OCI-LY1 (cell line): ENCODE results near the gene NDRG4.

Experiments
- H2AFZ ChIP-seq: fragments of 200-600 bp; sonication (generic), shearing (Covaris generic); 2 replicates; pipeline ENCODE4 v1.6.0; 2014; ENCODE audit warnings: antibody characterized with exemption, mild to moderate bottlenecking, low read length
- H3F3A ChIP-seq: fragments of 200-600 bp; sonication (generic), shearing (Covaris generic); 2 replicates; pipeline ENCODE4 v1.6.0; 2014; ENCODE audit warnings: mild to moderate bottlenecking, antibody characterized with exemption, low read length, moderate library complexity; ENCODE audit not compliant: insufficient read depth
- H3K27ac ChIP-seq: fragments of 200-600 bp; sonication (generic); 2 replicates; pipeline ENCODE4 v1.5.1; 2014; ENCODE audit warnings: low read length, mixed run types, mild to moderate bottlenecking, low read depth; ENCODE audit not compliant: poor library complexity, severe bottlenecking
- H3K27me3 ChIP-seq: fragments of 200-600 bp; sonication (generic); 2 replicates; pipeline ENCODE4 v1.6.0; 2014; ENCODE audit warnings: antibody characterized with exemption, mild to moderate bottlenecking, low read length, moderate library complexity; ENCODE audit not compliant: insufficient read depth
- H3K36me3 ChIP-seq: fragments of 200-600 bp; sonication (generic); 2 replicates; pipeline ENCODE4 v1.6.1; 2014; ENCODE audit warnings: mild to moderate bottlenecking, antibody characterized with exemption, low read length, moderate library complexity, mixed read lengths; ENCODE audit not compliant: insufficient read depth
- H3K4me1 ChIP-seq: fragments of 200-600 bp; sonication (generic); 2 replicates; pipeline ENCODE4 v1.5.1; 2014; ENCODE audit warnings: mild to moderate bottlenecking, low read length, moderate library complexity; ENCODE audit not compliant: insufficient read depth, severe bottlenecking
- H3K4me2 ChIP-seq: fragments of 200-600 bp; sonication (generic), shearing (Covaris generic); 2 replicates; pipeline ENCODE4 v1.6.1; 2014; ENCODE audit warnings: low read length
- H3K4me3 ChIP-seq: fragments of 200-600 bp; sonication (generic); 2 replicates; pipeline ENCODE4 v1.5.1; 2014; ENCODE audit warnings: low read length, low read depth, mild to moderate bottlenecking, mixed read lengths; ENCODE audit not compliant: poor library complexity, severe bottlenecking
- H3K79me2 ChIP-seq: fragments of 200-600 bp; shearing (Covaris generic); 2 replicates; pipeline ENCODE4 v1.6.1; 2016; ENCODE audit warnings: mixed run types, low read length, mixed read lengths; ENCODE audit not compliant: insufficient read depth
- H3K9ac ChIP-seq: fragments of 200-600 bp; sonication (generic), shearing (Covaris generic); 2 replicates; pipeline ENCODE4 v1.6.1; 2014; ENCODE audit warnings: mild to moderate bottlenecking, low read length, mixed read lengths
- H3K9me2 ChIP-seq: fragments of 200-600 bp; sonication (generic), shearing (Covaris generic); 2 replicates; pipeline ENCODE4 v1.6.1; 2014; ENCODE audit warnings: low read depth, mild to moderate bottlenecking, low read length, mixed read lengths
- H3K9me3 ChIP-seq: fragments of 200-600 bp; shearing (Covaris generic); 2 replicates; pipeline ENCODE4 v1.6.1; 2014; ENCODE audit warnings: low read length, mixed read lengths
- H4K20me1 ChIP-seq: fragments of 200-600 bp; sonication (generic), shearing (Covaris generic); 2 replicates; pipeline ENCODE4 v1.6.0; 2016; ENCODE audit warnings: mild to moderate bottlenecking, low read length; ENCODE audit not compliant: insufficient read depth
- EZH2 ChIP-seq: fragments of 200-600 bp; sonication (generic), shearing (Covaris generic); IDR thresholded peaks from 2 replicates; pipeline ENCODE4 v1.8.0; 2017; ENCODE audit warnings: borderline replicate concordance, mixed run types, mild to moderate bottlenecking, antibody characterized with exemption, low read length, moderate library complexity, mixed read lengths
- TF ChIP-seq, protein P1 (sequence below): fragments of 200-600 bp; sonication (generic), shearing (Covaris generic); IDR thresholded peaks from 2 replicates; pipeline ENCODE4 v1.5.1; 2017; ENCODE audit warnings: mild to moderate bottlenecking, antibody characterized with exemption, low read length, moderate library complexity, mixed read lengths

The NDRG4 gene

DNA sequence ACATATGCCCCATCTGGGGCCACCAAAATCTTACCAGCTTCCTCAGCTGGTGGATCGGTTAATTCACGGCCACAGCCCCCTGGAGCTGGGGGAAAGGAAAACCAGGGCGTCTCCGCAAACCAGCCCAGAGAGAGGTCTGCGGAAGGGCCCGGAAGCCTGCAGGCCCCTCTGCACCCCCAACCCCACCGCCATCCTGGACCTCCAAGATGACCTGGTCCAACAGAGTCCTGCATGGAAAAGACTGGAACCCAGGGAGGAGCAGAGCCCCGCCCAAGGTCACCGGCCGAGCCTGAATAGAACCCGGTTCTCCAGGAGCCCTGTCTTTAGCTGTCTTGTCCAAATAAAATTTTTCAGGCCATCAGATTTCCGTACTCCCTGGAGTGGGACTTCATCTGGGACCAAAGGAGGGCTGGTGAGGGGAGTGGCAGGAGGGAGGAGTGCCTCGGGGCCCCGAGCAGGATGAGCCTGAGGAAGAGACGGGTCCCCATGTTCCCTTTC lies 37.4 kb upstream of the NDRG4 start:
- H3F3A ChIP-seq, result no peaks in the 10 kb centered on the region
- H3K27ac ChIP-seq, result no peak overlapping the region
- H3K27me3 ChIP-seq, result no peaks in the 10 kb centered on the region; the same call in 1 of the 2 replicates
- no peaks in the 10 kb centered on the region for H4K20me1 ChIP-seq
- H3K9ac ChIP-seq, result no peak overlapping the region
- H3K4me3 ChIP-seq, result no peak overlapping the region
- H3K4me1 ChIP-seq, result no peaks in the 10 kb centered on the region
- H3K9me2 ChIP-seq, result no peaks in the 10 kb centered on the region
- H3K36me3 ChIP-seq, result no peaks in the 10 kb centered on the region
- TF ChIP-seq EZH2, result no peak
- TF ChIP-seq, protein P1, sequence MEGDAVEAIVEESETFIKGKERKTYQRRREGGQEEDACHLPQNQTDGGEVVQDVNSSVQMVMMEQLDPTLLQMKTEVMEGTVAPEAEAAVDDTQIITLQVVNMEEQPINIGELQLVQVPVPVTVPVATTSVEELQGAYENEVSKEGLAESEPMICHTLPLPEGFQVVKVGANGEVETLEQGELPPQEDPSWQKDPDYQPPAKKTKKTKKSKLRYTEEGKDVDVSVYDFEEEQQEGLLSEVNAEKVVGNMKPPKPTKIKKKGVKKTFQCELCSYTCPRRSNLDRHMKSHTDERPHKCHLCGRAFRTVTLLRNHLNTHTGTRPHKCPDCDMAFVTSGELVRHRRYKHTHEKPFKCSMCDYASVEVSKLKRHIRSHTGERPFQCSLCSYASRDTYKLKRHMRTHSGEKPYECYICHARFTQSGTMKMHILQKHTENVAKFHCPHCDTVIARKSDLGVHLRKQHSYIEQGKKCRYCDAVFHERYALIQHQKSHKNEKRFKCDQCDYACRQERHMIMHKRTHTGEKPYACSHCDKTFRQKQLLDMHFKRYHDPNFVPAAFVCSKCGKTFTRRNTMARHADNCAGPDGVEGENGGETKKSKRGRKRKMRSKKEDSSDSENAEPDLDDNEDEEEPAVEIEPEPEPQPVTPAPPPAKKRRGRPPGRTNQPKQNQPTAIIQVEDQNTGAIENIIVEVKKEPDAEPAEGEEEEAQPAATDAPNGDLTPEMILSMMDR, result no peak
- no peaks in the 10 kb centered on the region for H3K79me2 ChIP-seq
- H3K4me2 ChIP-seq, result no peak overlapping the region
- H3K9me3 ChIP-seq, result no peaks in the 10 kb centered on the region
- H2AFZ ChIP-seq, result no peak overlapping the region

DNA sequence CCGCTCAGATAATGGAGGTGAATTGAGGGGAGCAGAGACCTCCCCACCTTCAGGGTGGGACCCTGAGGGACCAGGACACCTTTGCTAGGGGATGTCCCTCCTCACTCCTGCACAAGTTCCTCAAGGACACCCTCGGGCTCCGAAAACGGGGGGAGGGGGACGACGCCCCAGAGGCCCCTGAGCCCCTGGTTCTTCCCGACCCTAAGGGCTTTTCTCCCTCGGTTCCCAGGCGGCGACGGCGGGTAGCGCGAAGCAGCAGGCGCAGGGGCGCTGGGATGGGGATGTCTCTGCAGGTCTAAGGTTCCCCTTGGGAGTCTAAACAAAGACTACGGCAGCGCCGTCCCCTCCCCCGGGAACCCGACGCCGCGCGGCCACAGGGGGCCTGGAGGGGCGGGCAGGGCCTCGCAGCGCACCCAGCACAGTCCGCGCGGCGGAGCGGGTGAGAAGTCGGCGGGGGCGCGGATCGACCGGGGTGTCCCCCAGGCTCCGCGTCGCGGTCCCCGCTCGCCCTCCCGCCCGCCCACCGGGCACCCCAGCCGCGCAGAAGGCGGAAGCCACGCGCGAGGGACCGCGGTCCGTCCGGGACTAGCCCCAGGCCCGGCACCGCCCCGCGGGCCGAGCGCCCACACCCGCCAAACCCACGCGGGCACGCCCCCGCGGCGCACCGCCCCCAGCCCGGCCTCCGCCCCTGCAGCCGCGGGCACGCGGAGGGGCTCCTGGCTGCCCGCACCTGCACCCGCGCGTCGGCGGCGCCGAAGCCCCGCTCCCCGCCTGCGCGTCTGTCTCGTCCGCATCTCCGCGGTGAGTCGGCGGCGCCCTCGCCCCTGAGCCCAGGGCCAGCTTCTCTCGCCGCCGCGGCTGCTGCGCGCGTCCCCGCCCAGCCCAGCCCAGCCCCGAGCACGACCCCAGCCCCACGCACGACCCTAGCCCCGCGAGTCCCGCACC lies 36.7 kb upstream of the NDRG4 start:
- no peak overlapping the region for H3K4me3 ChIP-seq
- no peaks in the 10 kb centered on the region for H3K9me3 ChIP-seq
- H3K9me2 ChIP-seq, result no peaks in the 10 kb centered on the region
- no peak for TF ChIP-seq EZH2
- TF ChIP-seq, protein P1, result no peak
- no peaks in the 10 kb centered on the region for H3K79me2 ChIP-seq
- no peak overlapping the region for H3K9ac ChIP-seq
- H4K20me1 ChIP-seq, result no peaks in the 10 kb centered on the region
- H3F3A ChIP-seq, result no peaks in the 10 kb centered on the region
- no peaks in the 10 kb centered on the region for H3K4me1 ChIP-seq
- H3K36me3 ChIP-seq, result no peaks in the 10 kb centered on the region
- no peak overlapping the region for H2AFZ ChIP-seq
- H3K4me2 ChIP-seq, result no peak overlapping the region
- H3K27me3 ChIP-seq, result no peaks in the 10 kb centered on the region; the same call in 1 of the 2 replicates
- no peak overlapping the region for H3K27ac ChIP-seq

DNA sequence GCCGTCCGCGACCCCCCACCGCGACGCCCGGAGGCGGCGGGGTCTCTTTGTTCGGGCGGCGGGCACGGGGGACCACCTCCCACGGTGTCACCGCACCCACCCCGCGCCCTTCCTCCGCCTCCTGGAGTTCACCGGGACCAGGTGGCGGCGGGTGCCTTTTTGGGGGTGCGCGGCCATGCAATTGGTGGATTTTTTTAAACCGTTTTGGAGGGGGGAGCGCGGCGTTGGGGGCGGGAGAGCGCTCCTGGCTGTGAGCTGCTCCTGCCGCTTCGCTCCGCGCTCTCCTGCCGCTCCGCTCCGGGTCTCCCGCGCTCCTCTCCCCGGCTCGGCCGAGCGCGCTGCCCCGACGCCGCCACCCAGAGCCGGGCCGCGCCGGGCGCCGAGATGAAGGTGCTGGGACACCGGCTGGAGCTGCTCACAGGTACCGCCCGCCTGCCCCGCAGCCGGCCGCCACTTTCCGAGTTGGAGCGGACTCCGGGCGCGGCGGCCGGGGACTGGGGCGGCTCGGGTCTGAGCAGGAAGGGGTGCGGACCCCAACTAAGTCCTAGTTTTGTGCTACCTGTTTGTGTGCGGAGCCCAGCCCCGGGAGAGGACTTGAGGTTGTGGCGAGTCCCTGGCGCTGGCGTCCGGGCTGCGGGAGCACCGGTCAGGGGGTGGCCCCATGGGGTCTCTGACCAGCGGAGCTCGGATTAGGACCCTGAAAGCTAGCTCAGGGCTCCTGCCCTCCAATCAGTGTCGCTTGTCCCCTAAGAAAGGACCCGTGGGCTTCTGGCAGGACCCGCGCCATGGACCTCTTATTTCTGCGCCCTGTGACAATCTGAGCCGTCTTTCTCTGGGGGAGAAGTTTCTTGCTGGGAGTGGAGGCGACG lies 35.7 kb upstream of the NDRG4 start:
- Histone ChIP-seq H3K9me2 (no peaks in the 10 kb centered on the region), H3K9ac (no peak overlapping the region), H4K20me1 (no peaks in the 10 kb centered on the region), H3K27me3 (no peaks in the 10 kb centered on the region; the same call in 1 of the 2 replicates), H3K9me3 (no peaks in the 10 kb centered on the region), H3K4me2 (no peak overlapping the region), H3K79me2 (no peaks in the 10 kb centered on the region), H3K4me3 (no peak overlapping the region), H3K27ac (no peak overlapping the region), H3K36me3 (no peaks in the 10 kb centered on the region), H3F3A (no peaks in the 10 kb centered on the region), H2AFZ (no peak overlapping the region), H3K4me1 (no peaks in the 10 kb centered on the region)
- no peak for TF ChIP-seq EZH2
- TF ChIP-seq, protein P1, result no peak
